HG02981 (cell line): ENCODE measurements around the gene SLC1A5.
A peak's percentile ranks its signal among the peaks of the same experiment; 100 is the strongest.
"Not testable (repeated sequence)": the region's sequence is repeated elsewhere in the genome, so short reads cannot be mapped to it uniquely, and the experiment has no call there.

ENCODE experiments used
- ATAC-seq: cut with Tn5 transposase; IDR thresholded peaks from one replicate; pipeline ENCODE4 v1.9.1; 2021; ENCODE audit warnings: mild to moderate bottlenecking, moderate library complexity; ENCODE audit not compliant: unreplicated experiment

Gene SLC1A5

DNA sequence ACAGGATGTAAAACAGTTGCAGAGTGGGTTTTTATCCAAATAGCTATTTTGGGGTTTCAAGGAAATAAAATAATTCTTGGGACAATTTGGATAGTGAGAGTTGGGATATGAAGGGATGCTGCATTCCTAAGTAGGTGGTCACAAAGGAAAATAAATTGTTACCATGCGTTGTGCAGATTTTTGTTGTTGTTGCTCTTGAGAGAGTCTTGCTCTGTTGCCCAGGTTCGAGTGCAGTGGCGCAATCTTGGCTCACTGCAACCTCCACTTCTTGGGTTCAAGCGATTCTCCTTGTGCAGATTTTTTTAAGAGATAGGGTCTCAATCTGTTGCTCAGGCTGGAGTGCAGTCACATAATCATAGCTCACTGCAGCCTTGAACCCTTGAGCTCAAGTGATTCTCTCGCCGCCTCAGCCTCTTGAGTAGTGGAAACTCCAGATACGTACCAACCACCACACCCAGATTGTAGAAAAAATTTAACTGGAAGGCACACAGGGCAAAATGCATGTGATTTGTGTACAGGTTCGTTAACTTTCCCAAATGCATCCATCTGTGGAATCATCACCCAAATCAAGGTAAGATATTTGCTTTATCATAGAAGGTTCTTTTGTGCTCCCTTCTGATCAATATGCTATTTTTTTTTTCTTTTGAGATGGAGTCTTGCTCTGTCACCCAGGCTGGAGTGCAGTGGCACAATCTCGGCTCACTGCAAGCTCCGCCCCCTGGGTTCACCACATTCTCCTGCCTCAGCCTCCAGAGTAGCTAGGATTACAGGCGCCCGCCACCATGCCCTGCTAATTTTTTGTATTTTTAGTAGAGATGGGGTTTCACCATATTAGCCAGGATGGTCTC, 16.0 kb downstream of the SLC1A5 start:
- no peak for ATAC-seq

DNA sequence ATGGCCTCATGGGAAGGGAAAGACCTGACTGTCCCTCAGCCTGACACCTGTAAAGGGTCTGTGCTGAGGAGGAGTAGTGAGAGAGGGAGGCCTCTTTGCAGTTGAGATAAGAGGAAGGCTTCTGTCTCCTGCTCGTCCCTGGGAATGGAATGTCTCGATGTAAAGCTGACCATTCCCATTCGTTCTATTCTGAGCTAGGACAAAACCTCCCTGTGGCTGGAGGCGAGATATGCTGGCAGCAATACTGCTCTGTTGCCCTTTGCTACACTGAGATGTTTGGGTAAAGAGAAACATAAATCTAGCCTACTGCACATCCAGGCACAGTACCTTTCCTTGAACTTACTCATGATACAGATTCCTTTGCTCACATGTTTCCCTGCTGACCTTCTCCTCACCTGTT, 19.6 kb downstream of the SLC1A5 start:
- not testable (repeated sequence) for ATAC-seq

DNA sequence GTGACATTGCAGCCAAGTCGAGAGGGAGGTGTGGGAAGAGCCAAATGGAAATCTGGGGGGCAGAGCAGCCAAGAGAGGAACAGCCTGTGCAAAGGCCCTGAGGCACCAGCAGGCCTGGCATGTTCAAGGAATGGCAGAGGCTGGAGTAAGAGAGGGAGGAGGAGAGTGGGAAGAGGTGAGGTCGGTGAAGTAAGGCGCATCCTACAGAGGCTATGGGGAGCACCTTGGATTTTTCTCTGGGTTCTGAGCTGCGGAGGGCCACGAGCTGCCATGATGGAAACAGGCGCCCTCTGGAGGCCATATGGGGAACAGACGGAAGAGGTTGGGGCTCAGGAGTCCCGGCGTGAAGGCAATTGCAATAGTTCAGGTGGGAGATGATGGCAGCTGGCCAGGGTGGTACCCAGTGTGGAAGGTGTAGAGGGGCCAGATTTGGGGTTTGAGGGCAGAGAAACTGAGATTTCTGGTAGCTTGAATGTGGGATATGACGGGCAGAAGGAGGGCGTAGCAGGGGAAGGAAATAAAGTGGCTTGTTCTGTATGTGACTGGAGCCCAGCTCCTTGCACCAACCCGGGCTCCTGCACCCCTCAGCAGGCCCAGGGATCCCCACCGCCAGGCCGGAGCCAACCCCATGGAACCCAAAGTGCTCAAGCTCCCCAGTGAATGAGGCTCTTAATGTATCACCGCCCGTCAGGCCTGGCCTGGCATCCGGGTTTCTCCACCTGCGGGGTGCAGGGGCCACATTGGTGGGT, 21.7 kb downstream of the SLC1A5 start:
- no peak for ATAC-seq

GRCh38 chr19:46764817-46765291, 23.5 kb downstream of the SLC1A5 start:
- ATAC-seq = no peak

DNA sequence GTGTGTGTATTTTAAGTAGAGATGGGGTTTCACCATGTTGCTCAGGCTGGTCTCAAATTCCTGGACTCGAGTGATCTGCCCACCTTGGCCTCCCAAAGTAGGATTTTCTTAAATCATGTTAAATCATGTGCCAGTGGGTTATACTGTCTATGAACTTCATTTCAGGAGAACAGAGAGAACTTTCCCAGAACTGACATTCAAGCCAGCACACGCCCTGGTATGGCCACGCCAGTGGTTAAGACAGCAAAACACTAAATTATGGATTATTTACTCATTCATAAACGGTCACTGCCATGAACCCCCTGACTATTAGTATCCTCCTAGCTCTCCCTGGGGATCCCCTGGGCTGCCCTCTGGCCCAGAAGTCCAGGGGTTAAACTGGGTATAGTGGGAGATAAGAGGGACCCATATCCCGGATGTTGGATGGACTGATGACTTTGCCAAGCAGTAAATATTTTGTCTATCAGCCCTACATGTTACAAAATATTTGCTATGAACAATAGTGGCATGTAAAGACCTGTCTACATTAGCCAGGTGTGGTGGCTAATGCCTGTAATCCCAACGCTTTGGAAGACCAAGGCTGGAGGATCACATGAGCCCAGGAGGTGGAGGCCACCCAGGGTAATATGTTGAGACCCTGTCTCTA, 26.0 kb downstream of the SLC1A5 start:
- ATAC-seq = no peak

DNA sequence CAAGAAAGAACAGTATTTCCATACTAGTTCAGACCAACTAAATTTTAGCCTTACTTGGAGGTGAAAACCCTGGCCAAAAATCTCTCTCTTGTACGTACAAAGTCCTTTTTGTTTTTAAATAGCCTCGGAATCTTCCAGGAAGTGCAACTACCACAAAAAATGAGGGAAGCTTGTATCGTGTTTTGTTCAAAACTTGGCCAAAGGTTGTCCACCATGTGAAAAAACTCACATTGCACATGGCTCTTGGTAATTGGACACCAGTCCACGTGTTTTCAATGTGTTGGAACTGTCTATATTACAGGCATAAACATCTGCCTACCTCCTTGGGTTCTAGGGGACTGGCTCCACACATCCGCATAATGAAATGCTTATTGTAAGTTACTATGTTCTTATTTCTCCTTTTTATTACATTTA, 27.0 kb downstream of the SLC1A5 start:
- ATAC-seq = no peak

DNA sequence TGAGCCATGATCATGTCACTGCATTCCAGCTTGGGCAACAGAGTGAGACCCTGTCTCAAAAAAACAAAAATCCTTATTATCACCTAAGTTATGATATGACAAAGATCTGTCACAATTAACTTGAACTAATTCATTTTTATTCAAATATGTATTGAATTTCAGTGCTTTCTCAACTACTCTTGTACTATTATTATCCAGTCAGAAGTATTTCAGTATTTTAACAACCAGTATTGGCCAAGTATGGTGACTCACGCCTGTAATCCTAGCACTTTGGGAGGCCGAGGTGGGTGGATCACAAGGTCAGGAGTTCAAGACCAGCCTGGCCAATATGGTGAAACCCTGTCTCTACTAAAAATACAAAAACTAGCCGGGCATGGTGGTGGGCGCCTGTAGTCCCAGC, 27.5 kb downstream of the SLC1A5 start:
- not testable (repeated sequence) for ATAC-seq

DNA sequence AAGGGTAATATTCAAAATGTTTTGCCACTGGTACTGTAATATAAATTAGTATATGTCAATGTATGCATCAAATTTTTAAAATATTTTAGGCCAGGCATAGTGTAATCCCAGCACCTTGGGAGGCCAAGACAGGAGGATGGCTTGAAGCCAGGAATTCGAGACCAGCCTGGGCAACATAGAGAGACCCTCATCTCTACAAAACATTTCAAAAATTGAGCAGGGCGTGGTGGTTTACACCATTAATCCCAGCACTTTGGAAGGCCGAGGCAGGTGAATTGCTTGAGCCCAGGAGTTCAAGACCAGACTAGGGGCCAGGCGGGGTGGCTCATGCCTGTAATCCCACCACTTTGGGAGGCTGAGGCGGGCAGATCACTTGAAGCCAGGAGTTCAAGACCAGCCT, 28.0 kb downstream of the SLC1A5 start:
- ATAC-seq = no peak

DNA sequence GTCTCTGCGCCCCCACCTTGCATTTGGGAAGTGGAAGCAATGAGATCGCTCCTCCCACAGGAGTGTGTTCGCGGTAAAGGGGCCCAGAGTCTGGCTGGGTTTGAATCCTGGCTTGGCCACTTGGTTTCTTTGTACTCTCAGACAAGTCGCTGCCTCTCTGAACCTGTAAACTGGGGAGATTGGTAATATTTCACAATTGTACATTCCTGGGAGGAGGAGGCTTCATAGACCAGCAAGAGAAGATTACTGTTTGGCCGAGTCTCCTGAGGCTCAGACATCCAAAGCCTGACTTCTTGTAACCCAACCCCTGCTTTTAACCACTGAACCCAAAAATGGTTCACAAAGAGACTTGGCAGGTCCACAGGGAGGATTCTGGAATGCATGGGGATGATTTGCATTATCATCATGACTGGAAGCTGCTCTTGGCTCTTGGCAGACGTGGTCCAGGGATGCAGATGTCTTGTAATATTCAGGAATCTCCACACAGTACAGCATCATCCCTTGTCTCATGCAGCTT, 28.5 kb downstream of the SLC1A5 start:
- no peak for ATAC-seq

GRCh38 chr19:46759206-46759605, 29.2 kb downstream of the SLC1A5 start:
- ATAC-seq = no peak

GRCh38 chr19:46756544-46756888, 31.9 kb downstream of the SLC1A5 start:
- no peak for ATAC-seq

GRCh38 chr19:46755853-46756543, 32.4 kb downstream of the SLC1A5 start:
- no peak for ATAC-seq

DNA sequence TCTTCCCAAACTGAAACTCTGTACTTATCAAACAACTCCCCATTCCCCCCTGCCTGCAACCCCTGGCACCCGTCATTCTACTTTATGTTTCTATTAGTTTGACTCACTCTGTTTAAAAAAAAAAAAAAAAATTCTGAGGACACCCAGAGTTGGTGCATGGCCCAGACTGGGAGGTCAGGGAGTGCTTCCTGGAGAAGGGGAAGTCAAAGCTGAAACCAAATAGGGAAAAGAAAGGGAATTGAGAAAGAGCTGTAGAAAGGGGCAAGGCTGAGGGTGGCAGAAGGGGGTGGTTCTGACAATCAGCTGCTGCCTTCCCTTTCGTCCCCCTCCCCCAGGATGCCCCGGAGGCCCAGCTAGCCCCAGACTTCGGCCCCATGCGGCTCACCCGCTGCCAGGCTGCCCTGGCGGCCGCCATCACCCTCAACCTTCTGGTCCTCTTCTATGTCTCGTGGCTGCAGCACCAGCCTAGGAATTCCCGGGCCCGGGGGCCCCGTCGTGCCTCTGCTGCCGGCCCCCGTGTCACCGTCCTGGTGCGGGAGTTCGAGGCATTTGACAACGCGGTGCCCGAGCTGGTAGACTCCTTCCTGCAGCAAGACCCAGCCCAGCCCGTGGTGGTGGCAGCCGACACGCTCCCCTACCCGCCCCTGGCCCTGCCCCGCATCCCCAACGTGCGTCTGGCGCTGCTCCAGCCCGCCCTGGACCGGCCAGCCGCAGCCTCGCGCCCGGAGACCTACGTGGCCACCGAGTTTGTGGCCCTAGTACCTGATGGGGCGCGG, 33.1 kb downstream of the SLC1A5 start:
- no peak for ATAC-seq

- no peak for ATAC-seq
Measured at GRCh38 chr19:46753420-46754155, 34.8 kb downstream of the SLC1A5 start.

DNA sequence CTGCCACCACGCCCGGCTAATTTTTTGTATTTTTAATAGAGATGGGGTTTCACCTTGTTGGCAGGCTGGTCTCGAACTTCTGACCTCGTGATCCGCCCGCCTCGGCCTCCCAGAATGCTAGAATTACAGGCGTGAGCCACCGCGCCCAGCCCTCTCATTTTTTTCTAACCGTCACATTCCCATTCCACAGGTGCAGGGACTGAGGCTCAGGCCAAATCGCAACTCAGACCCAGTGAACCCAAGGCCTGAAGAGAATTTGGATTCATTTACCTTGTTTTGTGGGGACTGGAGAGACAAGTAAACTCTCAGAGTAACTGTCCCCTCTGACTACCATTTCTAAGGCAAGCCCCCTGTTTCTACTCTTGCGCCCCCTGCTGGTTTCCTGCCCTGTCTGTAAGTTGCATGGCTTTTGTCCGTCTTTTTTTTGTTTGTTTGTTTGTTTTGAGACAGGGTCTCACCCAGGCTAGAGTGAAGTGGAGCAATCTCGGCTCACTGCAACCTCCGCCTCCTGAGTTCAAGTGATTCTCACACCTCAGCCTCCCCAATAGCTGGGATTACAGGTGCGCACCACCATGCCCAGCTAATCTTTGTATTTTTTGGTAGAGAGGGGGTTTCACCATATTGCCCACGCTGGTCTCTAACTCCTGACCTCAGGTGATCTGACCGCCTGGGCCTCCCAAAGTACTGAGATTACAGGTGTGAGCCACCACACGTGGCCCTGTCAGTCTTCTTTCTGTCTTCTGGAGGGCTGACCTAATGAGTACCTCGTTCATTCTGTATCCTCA, 39.9 kb downstream of the SLC1A5 start:
- ATAC-seq = no peak

- no peak for ATAC-seq
Measured at GRCh38 chr19:46746281-46747057, 41.9 kb downstream of the SLC1A5 start, which contains the start of gene STRN4. TSS of gene STRN4 (minus strand) at chr19:46746450. CDS start at chr19:46746430, 20 bp downstream.

- peak; percentile 42 for ATAC-seq
Measured at GRCh38 chr19:46745521-46746280, 42.7 kb downstream of the SLC1A5 start, which contains the start of gene FKRP. TSS of gene FKRP (plus strand) at chr19:46746057. CDS start at chr19:46755451, 9,394 bp downstream.
